Stimulated activated CD8-positive, alpha-beta memory T cell treated with anti-CD3 and anti-CD28 coated beads, Interleukin-7, amount 100 ng/mL, for 48 hours (primary cell): ENCODE results near the gene STON1.
"Not testable (repeated sequence)": the region's sequence is repeated elsewhere in the genome, so short reads cannot be mapped to it uniquely, and the experiment has no call there.

ENCODE experiments used
- DNase-seq, 2 donors: peaks; one replicate each; pipeline ENCODE4 v3.0.0-alpha.2; 2020; ENCODE audit warnings: low read depth in 1 of 2; ENCODE audit errors: extremely low read depth in 1 of 2

STON1 gene

GRCh38 chr2:48527226-48527885 lies 2.6 kb upstream of the STON1 start:
- no peak for DNase-seq

GRCh38 chr2:48528431-48528830 lies 1.5 kb upstream of the STON1 start:
- no peak for DNase-seq

- no peak for DNase-seq
Observed at GRCh38 chr2:48529194-48529593, 760 bp upstream of the STON1 start.

- no peak for DNase-seq
Observed at GRCh38 chr2:48529676-48530032, 300 bp upstream of the STON1 start.

GRCh38 chr2:48531141-48531648 lies 1.2 kb downstream of the STON1 start:
- no peak for DNase-seq

GRCh38 chr2:48532174-48532573 lies 2.2 kb downstream of the STON1 start:
- no peak for DNase-seq

GRCh38 chr2:48532824-48533223 lies 2.9 kb downstream of the STON1 start:
- DNase-seq, result no peak

- DNase-seq, result no peak
Observed at GRCh38 chr2:48534781-48535180, 4.8 kb downstream of the STON1 start.

GRCh38 chr2:48540237-48540935 lies 10.4 kb downstream of the STON1 start:
- no peak for DNase-seq

- DNase-seq, result no peak
Observed at GRCh38 chr2:48541666-48542389, 11.9 kb downstream of the STON1 start.

GRCh38 chr2:48543895-48544294 lies 13.9 kb downstream of the STON1 start:
- DNase-seq, result no peak

- no peak for DNase-seq
Observed at GRCh38 chr2:48545244-48545643, 15.3 kb downstream of the STON1 start.

- no peak for DNase-seq
Observed at GRCh38 chr2:48548840-48549239, 18.9 kb downstream of the STON1 start.

GRCh38 chr2:48549972-48550371 lies 20.0 kb downstream of the STON1 start:
- no peak for DNase-seq

- no peak for DNase-seq
Observed at GRCh38 chr2:48551548-48551947, 21.6 kb downstream of the STON1 start.

- not testable (repeated sequence) for DNase-seq
Observed at GRCh38 chr2:48555071-48555470, 25.1 kb downstream of the STON1 start.

- DNase-seq, result no peak
Observed at GRCh38 chr2:48558456-48558855, 28.5 kb downstream of the STON1 start.

- DNase-seq, result no peak
Observed at GRCh38 chr2:48560546-48561209, 30.7 kb downstream of the STON1 start.

GRCh38 chr2:48562281-48562680 lies 32.3 kb downstream of the STON1 start:
- DNase-seq, result no peak

GRCh38 chr2:48566592-48567310 lies 36.8 kb downstream of the STON1 start:
- DNase-seq, result no peak

- no peak for DNase-seq
Observed at GRCh38 chr2:48567671-48568070, 37.7 kb downstream of the STON1 start.
